ENCODE measurements around the gene EML4. TPM values are rescaled to one million over a fixed set of nuclear protein-coding genes. Genes with fewer than 3 reads are reported as not detected.
A peak's percentile ranks its signal among the peaks of the same experiment; 100 is the strongest.

EML4 gene
- total and polyA plus RNA-seq, 3 experiments from 2014 or later: 58.0 to 70.8 (median 61.5) TPM

DNA sequence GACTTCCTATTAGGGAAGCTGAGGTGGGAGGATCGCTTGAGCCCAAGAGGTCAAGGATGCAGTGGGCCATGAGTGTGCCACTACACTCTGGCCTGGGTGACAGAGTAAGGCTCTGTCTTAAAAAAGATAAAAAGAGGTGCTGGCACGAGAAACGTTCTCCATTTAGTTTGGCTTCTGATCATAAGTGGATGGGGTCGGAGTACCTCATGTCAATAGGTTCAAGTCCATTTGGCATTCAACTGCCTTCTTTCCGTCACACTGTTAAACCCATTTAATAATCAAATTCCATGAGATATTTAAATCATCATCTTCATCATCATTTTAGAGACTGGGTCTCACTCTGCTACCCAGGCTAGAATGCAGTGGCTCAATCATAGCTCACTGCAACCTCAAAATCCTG is 182.7 kb downstream of the EML4 start:
- DNase-seq: no peak
- peaks cover 10% of the 10 kb centered on the region for H3K4me1 ChIP-seq (ENCODE audit: insufficient read depth, low read length)
- Mint-ChIP-seq H3K36me3 (peaks cover 0 to 80% (median 18%) of the 10 kb centered on the region in 3 donors), H3K4me1 (peaks cover 40 to 77% (median 55%) of the 10 kb centered on the region in 3 donors), H3K4me3 (no peak overlapping the region), H3K27ac (peak overlapping the region in 1 of 8 donors; percentile 45), H3K9me3 (no peaks in the 10 kb centered on the region), H3K27me3 (peaks cover 0 to 2% of the 10 kb centered on the region in 2 donors)
- ChIA-PET CTCF (no interaction called here), POLR2A (no interaction called here)
- H3K4me3 ChIP-seq (ENCODE audit: low read length): no peak overlapping the region
- no peak overlapping the region for H3K27ac ChIP-seq (ENCODE audit: low read depth, low read length)
- no peaks in the 10 kb centered on the region for H3K9me3 ChIP-seq (ENCODE audit: low read length)
- H3K27me3 ChIP-seq (ENCODE audit: insufficient read depth, low read length, poor library complexity, severe bottlenecking): no peaks in the 10 kb centered on the region
- peaks cover 5% of the 10 kb centered on the region for H3K36me3 ChIP-seq (ENCODE audit: insufficient read depth, low read length)

DNA sequence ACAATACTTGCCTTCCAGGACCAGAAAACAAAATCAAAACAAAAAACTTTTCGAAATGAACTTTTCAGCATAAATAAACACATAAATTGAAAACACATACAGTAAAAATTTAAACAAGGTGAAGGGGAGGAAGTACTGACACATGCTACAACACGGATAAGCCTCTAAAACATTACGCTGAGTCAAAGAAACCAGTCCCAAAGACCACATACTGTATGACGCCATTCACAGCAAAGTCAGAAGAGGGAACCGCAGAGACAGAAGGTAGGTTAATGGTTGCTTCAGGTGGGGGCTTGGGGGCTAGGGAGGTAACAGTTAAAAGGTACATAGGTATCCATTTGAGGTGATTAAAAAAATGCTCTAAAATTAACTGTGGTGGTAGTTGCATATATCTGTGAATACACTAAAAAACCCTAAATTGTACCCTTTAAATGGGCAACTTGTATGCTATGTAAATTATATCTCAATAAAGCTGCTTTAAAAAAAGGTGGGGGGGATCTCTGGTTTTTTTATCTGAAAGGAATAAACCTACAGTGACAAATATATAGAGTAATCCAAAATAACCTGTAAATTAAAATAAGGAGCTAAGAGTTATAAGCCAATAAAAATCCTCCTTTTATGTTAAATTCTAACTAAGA is 184.8 kb downstream of the EML4 start:
- POLR2A ChIA-PET: interaction anchor here (1.1 kb wide), 1 partner anchor 10 kb away, joined by 3 read pairs; no protein-coding TSS in a partner anchor
- H3K4me3 Mint-ChIP-seq: peak overlapping the region in 2 of 7 donors; percentile 24 to 31
- peak overlapping the region in 7 of 8 donors; percentile 26 to 92 (median 45) for H3K27ac Mint-ChIP-seq
- peaks cover 5% of the 10 kb centered on the region for H3K36me3 ChIP-seq (ENCODE audit: insufficient read depth, low read length)
- CTCF ChIA-PET: no interaction called here
- peaks cover 0 to 69% (median 10%) of the 10 kb centered on the region in 3 donors for H3K36me3 Mint-ChIP-seq
- no peaks in the 10 kb centered on the region for H3K9me3 ChIP-seq (ENCODE audit: low read length)
- H3K4me1 ChIP-seq (ENCODE audit: insufficient read depth, low read length): peaks cover 24% of the 10 kb centered on the region
- H3K27me3 Mint-ChIP-seq: peaks cover 0 to 2% of the 10 kb centered on the region in 2 donors
- no peaks in the 10 kb centered on the region for H3K27me3 ChIP-seq (ENCODE audit: insufficient read depth, low read length, poor library complexity, severe bottlenecking)
- H3K9me3 Mint-ChIP-seq: no peaks in the 10 kb centered on the region
- H3K27ac ChIP-seq (ENCODE audit: low read depth, low read length): no peak overlapping the region
- DNase-seq: no peak
- H3K4me1 Mint-ChIP-seq: peaks cover 55 to 83% (median 75%) of the 10 kb centered on the region in 3 donors
- H3K4me3 ChIP-seq (ENCODE audit: low read length): no peak overlapping the region

DNA sequence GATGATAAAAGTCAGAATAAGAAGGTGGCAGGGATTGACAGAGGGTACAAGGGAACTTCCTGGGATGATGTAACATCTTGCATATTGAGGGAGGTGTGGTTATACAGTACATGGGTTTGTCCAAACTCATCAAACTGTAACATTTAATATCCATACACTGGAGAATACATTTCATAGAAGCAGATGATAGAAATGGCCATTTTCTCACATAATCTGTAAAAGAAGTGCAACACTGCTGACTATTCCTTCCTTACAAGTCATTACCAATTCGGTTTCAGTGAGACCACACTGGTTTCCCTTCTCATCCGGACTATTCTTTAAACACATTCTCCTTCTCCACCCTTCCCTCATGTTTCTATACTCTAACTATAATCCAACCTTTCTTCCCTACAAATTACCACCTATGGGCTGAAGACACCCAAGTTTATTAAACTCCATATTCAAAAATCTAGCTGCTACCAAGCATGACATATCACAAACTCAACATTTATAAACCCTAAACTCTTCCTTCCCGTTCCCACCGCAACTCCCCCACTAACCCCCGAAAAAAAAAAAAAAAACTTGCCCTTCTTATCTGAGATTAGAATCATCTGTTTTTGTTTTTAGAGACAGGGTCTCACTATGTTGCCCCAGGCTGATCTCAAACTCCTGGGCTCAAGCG is 190.3 kb downstream of the EML4 start:
- Histone ChIP-seq H3K4me3 (ENCODE audit: low read length) (peak overlapping the region; percentile 94), H3K36me3 (ENCODE audit: insufficient read depth, low read length) (no peaks in the 10 kb centered on the region), H3K27ac (ENCODE audit: low read depth, low read length) (peak overlapping the region; percentile 94), H3K9me3 (ENCODE audit: low read length) (no peaks in the 10 kb centered on the region), H3K27me3 (ENCODE audit: insufficient read depth, low read length, poor library complexity, severe bottlenecking) (no peaks in the 10 kb centered on the region), H3K4me1 (ENCODE audit: insufficient read depth, low read length) (peaks cover 50% of the 10 kb centered on the region)
- Mint-ChIP-seq H3K9me3 (no peaks in the 10 kb centered on the region), H3K27me3 (peaks cover 0 to 3% of the 10 kb centered on the region in 2 donors), H3K4me3 (peak overlapping the region; percentile 83 to 98 (median 88)), H3K36me3 (peaks cover 0 to 30% (median 3%) of the 10 kb centered on the region in 3 donors), H3K4me1 (peaks cover 55 to 70% (median 65%) of the 10 kb centered on the region in 3 donors), H3K27ac (peak overlapping the region; percentile 89 to 99 (median 98))
- CTCF ChIA-PET: interaction anchor here (1.5 kb wide), 1 partner anchor 9 kb away, joined by 4 read pairs; no protein-coding TSS in a partner anchor
- POLR2A ChIA-PET: interaction anchor here (0.5 to 1.2 kb wide), 4 partner anchors 96 to 833 kb away, joined by 3 to 5 read pairs (median 3); no protein-coding TSS in a partner anchor
- no peak for DNase-seq

DNA sequence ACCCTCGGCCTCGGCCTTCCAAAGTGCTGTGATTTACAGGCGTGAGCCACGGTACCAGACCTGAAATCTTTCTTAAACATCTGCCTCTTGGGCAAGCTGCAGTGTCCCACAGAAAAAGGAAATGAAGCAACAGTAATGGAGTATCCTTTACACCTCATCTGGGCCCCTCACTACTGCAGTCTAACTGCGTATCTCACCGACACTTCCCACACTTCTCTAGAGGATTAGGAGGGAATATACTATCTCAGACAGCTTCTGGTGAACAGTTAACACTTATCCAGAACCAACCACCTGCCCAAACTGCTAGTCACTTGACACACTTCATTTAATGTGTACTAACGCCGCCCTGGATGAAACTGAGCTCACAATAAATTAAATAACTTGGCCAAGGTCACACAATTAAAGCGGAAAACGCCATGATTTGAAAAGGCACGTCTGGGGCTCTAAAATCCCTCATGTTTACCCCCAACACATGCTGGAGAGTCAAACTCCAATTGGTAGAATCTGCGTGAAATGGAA is 190.9 kb downstream of the EML4 start:
- Mint-ChIP-seq H3K4me3 (peak overlapping the region; percentile 83 to 98 (median 88)), H3K27me3 (peaks cover 3% of the 10 kb centered on the region in 2 donors), H3K36me3 (peaks cover 0 to 27% (median 3%) of the 10 kb centered on the region in 3 donors), H3K4me1 (peaks cover 49 to 64% (median 60%) of the 10 kb centered on the region in 3 donors), H3K9me3 (no peaks in the 10 kb centered on the region), H3K27ac (peak overlapping the region; percentile 89 to 99 (median 98))
- H3K4me3 ChIP-seq (ENCODE audit: low read length): peak overlapping the region; percentile 94
- H3K36me3 ChIP-seq (ENCODE audit: insufficient read depth, low read length): no peaks in the 10 kb centered on the region
- H3K9me3 ChIP-seq (ENCODE audit: low read length): no peaks in the 10 kb centered on the region
- H3K4me1 ChIP-seq (ENCODE audit: insufficient read depth, low read length): peaks cover 45% of the 10 kb centered on the region
- POLR2A ChIA-PET: interaction anchor here (0.5 to 1.2 kb wide), 3 partner anchors 97 to 519 kb away, joined by 3 to 5 read pairs (median 3); no protein-coding TSS in a partner anchor
- CTCF ChIA-PET: interaction anchor here (1.5 kb wide), 1 partner anchor 9 kb away, joined by 4 read pairs; no protein-coding TSS in a partner anchor
- DNase-seq: peak in 2 of 5 donors; percentile 21 to 23
- H3K27me3 ChIP-seq (ENCODE audit: insufficient read depth, low read length, poor library complexity, severe bottlenecking): no peaks in the 10 kb centered on the region
- peak overlapping the region; percentile 94 for H3K27ac ChIP-seq (ENCODE audit: low read depth, low read length)

DNA sequence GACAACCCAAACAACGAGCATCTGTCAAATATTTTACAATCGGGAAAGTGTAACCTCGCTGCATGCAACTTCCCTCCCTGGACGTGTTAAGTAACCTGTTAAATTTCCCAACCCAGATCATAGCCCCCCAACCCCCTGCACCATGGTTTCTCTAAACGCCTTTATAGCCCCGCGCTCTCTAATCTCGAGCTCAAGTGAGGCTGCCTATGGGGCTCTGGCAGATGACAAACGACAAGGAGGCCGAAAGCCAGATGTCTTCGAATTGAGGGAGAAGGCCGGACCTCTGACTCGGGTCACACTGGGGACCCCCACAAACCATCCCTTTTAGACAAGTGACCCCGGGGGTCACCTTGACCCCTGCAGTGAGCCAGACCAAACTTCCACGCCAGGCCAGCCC is 191.3 kb downstream of the EML4 start:
- H3K9me3 ChIP-seq (ENCODE audit: low read length): no peaks in the 10 kb centered on the region
- DNase-seq: peak in 1 of 5 donors; percentile 15
- H3K36me3 ChIP-seq (ENCODE audit: insufficient read depth, low read length): no peaks in the 10 kb centered on the region
- H3K4me3 ChIP-seq (ENCODE audit: low read length): peak overlapping the region; percentile 94
- H3K27ac Mint-ChIP-seq: peak overlapping the region; percentile 89 to 99 (median 98)
- H3K27me3 ChIP-seq (ENCODE audit: insufficient read depth, low read length, poor library complexity, severe bottlenecking): no peaks in the 10 kb centered on the region
- peaks cover 44% of the 10 kb centered on the region for H3K4me1 ChIP-seq (ENCODE audit: insufficient read depth, low read length)
- H3K4me1 Mint-ChIP-seq: peaks cover 46 to 61% (median 56%) of the 10 kb centered on the region in 3 donors
- CTCF ChIA-PET: interaction anchor here (1.5 kb wide), 1 partner anchor 10 kb away, joined by 4 read pairs; no protein-coding TSS in a partner anchor
- peaks cover 0 to 25% (median 3%) of the 10 kb centered on the region in 3 donors for H3K36me3 Mint-ChIP-seq
- peaks cover 3% of the 10 kb centered on the region in 2 donors for H3K27me3 Mint-ChIP-seq
- POLR2A ChIA-PET: interaction anchor here (0.6 to 1.2 kb wide), 3 partner anchors 224 to 519 kb away, joined by 3 to 5 read pairs (median 3); no protein-coding TSS in a partner anchor
- peak overlapping the region; percentile 83 to 98 (median 88) for H3K4me3 Mint-ChIP-seq
- H3K27ac ChIP-seq (ENCODE audit: low read depth, low read length): peak overlapping the region; percentile 94
- no peaks in the 10 kb centered on the region for H3K9me3 Mint-ChIP-seq

DNA sequence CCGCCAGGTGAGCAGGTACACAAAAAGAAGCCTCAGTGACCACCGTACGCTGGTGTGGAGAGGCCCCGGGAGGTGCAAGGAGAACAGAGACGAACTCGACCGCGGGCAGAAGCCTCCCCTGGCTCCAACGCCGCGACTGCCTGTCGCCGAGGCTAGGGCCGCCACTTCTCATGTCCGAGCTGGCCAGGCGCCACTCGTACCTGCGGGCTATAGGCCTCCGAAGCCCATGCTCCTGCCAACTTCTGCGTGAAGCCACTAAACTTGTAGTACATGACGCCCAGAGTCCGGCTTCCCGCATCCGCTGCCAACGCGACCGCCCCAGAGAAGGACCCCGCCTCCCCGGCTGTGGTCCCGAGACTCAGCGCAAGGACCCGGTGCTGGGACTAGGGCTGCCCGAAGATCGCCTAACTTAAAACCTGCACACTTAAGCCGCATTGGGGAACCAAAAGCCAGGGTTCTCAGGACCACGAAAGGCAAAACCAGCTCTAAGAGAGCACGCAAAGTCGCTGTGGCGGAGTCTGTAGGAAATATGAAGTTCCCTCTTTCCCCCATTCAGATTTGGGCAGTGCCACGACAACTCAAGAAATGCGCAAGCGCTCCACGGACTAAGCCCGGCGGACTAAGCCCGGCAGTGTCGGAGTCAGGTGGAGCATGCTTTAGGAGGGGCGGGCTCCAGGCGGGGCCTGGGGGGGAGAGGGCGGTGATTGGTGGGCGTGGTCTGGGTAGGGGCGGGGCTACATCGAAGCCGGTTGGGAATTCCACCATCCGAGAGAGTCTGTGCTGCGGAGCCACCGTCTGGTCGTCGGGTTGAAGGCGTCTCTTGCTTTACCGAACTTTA is 192.0 kb downstream of the EML4 start, which contains the start of gene COX7A2L:
Gene COX7A2L, minus strand, starts transcription at position 328 of the 838 bp plus-strand sequence. Its CDS starts 56 bp downstream, at position 272.
- DNase-seq: peak; percentile 93 to 96 (median 96)
- ChIA-PET POLR2A (interaction anchor here (0.6 kb wide), 2 partner anchors 10 to 225 kb away, joined by 5 read pairs; no protein-coding TSS in a partner anchor), CTCF (no interaction called here)
- peak within 1 kb of the TSS; percentile 94 for H3K27ac ChIP-seq (ENCODE audit: low read depth, low read length)
- Mint-ChIP-seq H3K36me3 (peaks cover 0 to 23% (median 2%) of the 10 kb centered on the region in 3 donors), H3K27ac (peak within 1 kb of the TSS; percentile 89 to 99 (median 98)), H3K4me3 (peak within 1 kb of the TSS; percentile 83 to 98 (median 88)), H3K27me3 (peaks cover 3% of the 10 kb centered on the region in 2 donors), H3K9me3 (no peaks in the 10 kb centered on the region), H3K4me1 (peaks cover 44 to 58% (median 53%) of the 10 kb centered on the region in 3 donors)
- no peaks in the 10 kb centered on the region for H3K9me3 ChIP-seq (ENCODE audit: low read length)
- no peaks in the 10 kb centered on the region for H3K36me3 ChIP-seq (ENCODE audit: insufficient read depth, low read length)
- H3K27me3 ChIP-seq (ENCODE audit: insufficient read depth, low read length, poor library complexity, severe bottlenecking): no peaks in the 10 kb centered on the region
- peaks cover 43% of the 10 kb centered on the region for H3K4me1 ChIP-seq (ENCODE audit: insufficient read depth, low read length)
- peak within 1 kb of the TSS; percentile 94 for H3K4me3 ChIP-seq (ENCODE audit: low read length)

DNA sequence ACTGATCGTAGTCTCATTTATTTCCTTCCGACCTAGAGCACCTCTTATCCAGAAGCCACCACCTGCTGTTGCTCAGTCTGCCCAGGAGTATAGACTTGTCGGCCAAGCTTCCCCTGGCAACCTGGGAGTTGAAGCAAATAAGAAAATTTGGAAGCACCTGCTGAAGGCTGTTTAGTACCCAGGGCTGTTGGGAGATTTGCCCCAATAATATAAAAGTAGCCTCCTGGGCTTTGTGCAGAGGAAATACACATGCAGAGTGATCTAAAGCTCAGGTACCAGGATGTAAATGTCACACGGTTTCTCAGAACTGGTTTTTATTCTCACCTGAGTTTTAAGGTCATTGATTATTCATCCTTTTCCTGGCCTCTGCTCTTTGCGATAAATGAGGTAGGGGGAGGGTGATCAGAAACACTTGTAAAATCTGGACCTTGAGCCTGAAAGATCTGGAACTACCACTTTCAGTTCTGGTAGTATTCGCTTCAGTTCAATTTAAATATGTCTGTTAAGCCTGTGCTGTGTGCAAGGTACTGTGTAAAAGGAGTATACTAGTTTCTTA is 192.7 kb downstream of the EML4 start:
- peak overlapping the region; percentile 83 to 98 (median 88) for H3K4me3 Mint-ChIP-seq
- peaks cover 40% of the 10 kb centered on the region for H3K4me1 ChIP-seq (ENCODE audit: insufficient read depth, low read length)
- no peaks in the 10 kb centered on the region for H3K9me3 ChIP-seq (ENCODE audit: low read length)
- peak overlapping the region; percentile 89 to 99 (median 98) for H3K27ac Mint-ChIP-seq
- no peaks in the 10 kb centered on the region for H3K9me3 Mint-ChIP-seq
- no peaks in the 10 kb centered on the region for H3K36me3 ChIP-seq (ENCODE audit: insufficient read depth, low read length)
- H3K27me3 ChIP-seq (ENCODE audit: insufficient read depth, low read length, poor library complexity, severe bottlenecking): no peaks in the 10 kb centered on the region
- peaks cover 3 to 8% of the 10 kb centered on the region in 2 donors for H3K27me3 Mint-ChIP-seq
- peak overlapping the region; percentile 94 for H3K27ac ChIP-seq (ENCODE audit: low read depth, low read length)
- POLR2A ChIA-PET: interaction anchor here (1.0 kb wide), 1 partner anchor 865 kb away, joined by 3 read pairs; the partner anchor contains the start of gene ZFP36L2
- H3K36me3 Mint-ChIP-seq: peaks cover 0 to 18% (median 0%) of the 10 kb centered on the region in 3 donors
- CTCF ChIA-PET: no interaction called here
- H3K4me1 Mint-ChIP-seq: peaks cover 41 to 51% (median 46%) of the 10 kb centered on the region in 3 donors
- peak overlapping the region; percentile 94 for H3K4me3 ChIP-seq (ENCODE audit: low read length)
- DNase-seq: no peak

All from CD8-positive, alpha-beta memory T cell (primary cell).